Endothelial cell (in vitro differentiated cells): ENCODE data around the gene EOMES. TPM values are rescaled to one million over a fixed set of nuclear protein-coding genes. Genes with fewer than 3 reads are reported as not detected.

Source experiments
- DNase-seq: peaks from one replicate; pipeline ENCODE4 v3.0.0; 2021; ENCODE audit warnings: low spot score
- H3K27ac Mint-ChIP-seq: one replicate; pipeline ENCODE4 v1.8.0; 2021; ENCODE audit warnings: mixed read lengths, inconsistent platforms; ENCODE audit not compliant: unreplicated experiment
- H3K27me3 Mint-ChIP-seq: one replicate; pipeline ENCODE4 v1.8.0; 2021; ENCODE audit warnings: mild to moderate bottlenecking, moderate library complexity, mixed read lengths, inconsistent platforms; ENCODE audit not compliant: unreplicated experiment
- H3K36me3 Mint-ChIP-seq: one replicate; pipeline ENCODE4 v1.8.0; 2021; ENCODE audit warnings: mild to moderate bottlenecking, low read depth, mixed read lengths, inconsistent platforms; ENCODE audit not compliant: unreplicated experiment
- H3K4me1 Mint-ChIP-seq: one replicate; pipeline ENCODE4 v1.8.0; 2021; ENCODE audit warnings: mild to moderate bottlenecking, mixed read lengths, inconsistent platforms; ENCODE audit not compliant: unreplicated experiment
- H3K4me3 Mint-ChIP-seq: one replicate; pipeline ENCODE4 v1.8.0; 2021; ENCODE audit warnings: mild to moderate bottlenecking, mixed read lengths, inconsistent platforms; ENCODE audit not compliant: unreplicated experiment
- H3K9me3 Mint-ChIP-seq: one replicate; pipeline ENCODE4 v1.8.0; 2021; ENCODE audit warnings: mixed read lengths, inconsistent platforms; ENCODE audit not compliant: unreplicated experiment
- total RNA-seq: library from RNA; stranded (reverse); fragmentation: NEBNext Ultra II Directional; extraction: Animal tissue kit (Norgen Biotek cat#: 25700); gene quantifications from one replicate; pipeline ENCODE4 v1.2.1, GENCODE V29; 2021; ENCODE audit not compliant: unreplicated experiment
- TF ChIP-seq, protein P1 (sequence below): fragments of 200-600 bp; sonication (generic); IDR thresholded peaks from one replicate; pipeline ENCODE4 v1.5.0; 2021; ENCODE audit warnings: antibody characterized with exemption; ENCODE audit not compliant: unreplicated experiment

EOMES gene
- total RNA-seq, 1 donor from 2014 or later, result 5.1 TPM

DNA sequence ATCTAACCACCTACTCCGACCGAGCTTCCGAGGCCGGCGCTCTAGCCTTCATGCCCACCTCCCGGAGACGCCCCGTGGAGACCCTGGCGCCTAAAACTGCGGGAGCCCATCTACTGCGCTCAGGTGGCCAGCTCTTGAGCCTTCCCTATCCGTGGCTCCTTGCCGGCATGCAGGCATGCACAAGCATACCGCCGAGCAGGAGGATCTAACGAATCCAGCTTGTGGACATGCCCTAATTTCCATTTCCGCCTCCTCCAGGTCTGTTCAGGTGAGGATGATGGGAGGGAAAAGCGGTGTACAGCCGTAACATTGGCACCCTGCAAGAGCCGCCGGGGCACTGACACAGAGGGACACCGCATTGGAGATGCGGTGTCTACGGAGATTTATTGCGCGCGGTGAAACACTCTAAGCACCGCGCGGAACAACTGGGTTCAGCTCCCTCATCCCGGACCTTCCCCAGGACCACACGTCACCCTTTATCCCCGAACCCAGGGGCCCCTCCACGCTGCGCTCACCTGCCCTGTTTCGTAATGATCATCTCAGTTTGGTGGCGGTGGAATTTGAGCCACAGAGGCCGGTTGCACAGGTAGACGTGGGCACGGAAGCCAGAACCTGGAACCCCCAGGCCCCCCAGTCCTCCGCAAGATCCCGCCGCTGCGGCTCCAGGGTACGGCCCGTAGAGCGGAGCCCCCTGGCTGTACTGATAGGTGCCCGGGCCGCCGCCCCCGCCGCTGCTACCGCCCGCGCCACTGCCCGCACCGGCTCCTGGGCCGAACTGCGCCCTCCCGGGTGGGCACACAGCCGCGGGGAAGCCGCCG is 1.0 kb downstream of the EOMES start:
- no peak for DNase-seq
- Mint-ChIP-seq H3K36me3 (no peaks in the 10 kb centered on the region), H3K27me3 (peaks cover 32% of the 10 kb centered on the region), H3K27ac (no peak overlapping the region), H3K9me3 (no peaks in the 10 kb centered on the region), H3K4me1 (peaks cover 29% of the 10 kb centered on the region), H3K4me3 (peak overlapping the region; percentile 78)
- TF ChIP-seq, protein P1, sequence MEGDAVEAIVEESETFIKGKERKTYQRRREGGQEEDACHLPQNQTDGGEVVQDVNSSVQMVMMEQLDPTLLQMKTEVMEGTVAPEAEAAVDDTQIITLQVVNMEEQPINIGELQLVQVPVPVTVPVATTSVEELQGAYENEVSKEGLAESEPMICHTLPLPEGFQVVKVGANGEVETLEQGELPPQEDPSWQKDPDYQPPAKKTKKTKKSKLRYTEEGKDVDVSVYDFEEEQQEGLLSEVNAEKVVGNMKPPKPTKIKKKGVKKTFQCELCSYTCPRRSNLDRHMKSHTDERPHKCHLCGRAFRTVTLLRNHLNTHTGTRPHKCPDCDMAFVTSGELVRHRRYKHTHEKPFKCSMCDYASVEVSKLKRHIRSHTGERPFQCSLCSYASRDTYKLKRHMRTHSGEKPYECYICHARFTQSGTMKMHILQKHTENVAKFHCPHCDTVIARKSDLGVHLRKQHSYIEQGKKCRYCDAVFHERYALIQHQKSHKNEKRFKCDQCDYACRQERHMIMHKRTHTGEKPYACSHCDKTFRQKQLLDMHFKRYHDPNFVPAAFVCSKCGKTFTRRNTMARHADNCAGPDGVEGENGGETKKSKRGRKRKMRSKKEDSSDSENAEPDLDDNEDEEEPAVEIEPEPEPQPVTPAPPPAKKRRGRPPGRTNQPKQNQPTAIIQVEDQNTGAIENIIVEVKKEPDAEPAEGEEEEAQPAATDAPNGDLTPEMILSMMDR, result no peak

GRCh38 chr3:27719314-27720003 is 2.7 kb downstream of the EOMES start:
- peaks cover 34% of the 10 kb centered on the region for H3K27me3 Mint-ChIP-seq
- DNase-seq, result no peak

GRCh38 chr3:27718459-27718858 is 3.7 kb downstream of the EOMES start:
- no peak for DNase-seq
- no peak overlapping the region for H3K4me3 Mint-ChIP-seq
- no peaks in the 10 kb centered on the region for H3K36me3 Mint-ChIP-seq
- no peak overlapping the region for H3K27ac Mint-ChIP-seq
- H3K27me3 Mint-ChIP-seq, result peaks cover 30% of the 10 kb centered on the region
- peaks cover 30% of the 10 kb centered on the region for H3K4me1 Mint-ChIP-seq
- TF ChIP-seq, protein P1, result no peak
- no peaks in the 10 kb centered on the region for H3K9me3 Mint-ChIP-seq

More at GRCh38 chr3:27719314-27720003, 2.7 kb downstream of the EOMES start:
- Mint-ChIP-seq H3K9me3 (no peaks in the 10 kb centered on the region), H3K4me3 (no peak overlapping the region), H3K4me1 (peaks cover 30% of the 10 kb centered on the region), H3K27ac (no peak overlapping the region), H3K36me3 (no peaks in the 10 kb centered on the region)
- TF ChIP-seq, protein P1, result no peak

DNA sequence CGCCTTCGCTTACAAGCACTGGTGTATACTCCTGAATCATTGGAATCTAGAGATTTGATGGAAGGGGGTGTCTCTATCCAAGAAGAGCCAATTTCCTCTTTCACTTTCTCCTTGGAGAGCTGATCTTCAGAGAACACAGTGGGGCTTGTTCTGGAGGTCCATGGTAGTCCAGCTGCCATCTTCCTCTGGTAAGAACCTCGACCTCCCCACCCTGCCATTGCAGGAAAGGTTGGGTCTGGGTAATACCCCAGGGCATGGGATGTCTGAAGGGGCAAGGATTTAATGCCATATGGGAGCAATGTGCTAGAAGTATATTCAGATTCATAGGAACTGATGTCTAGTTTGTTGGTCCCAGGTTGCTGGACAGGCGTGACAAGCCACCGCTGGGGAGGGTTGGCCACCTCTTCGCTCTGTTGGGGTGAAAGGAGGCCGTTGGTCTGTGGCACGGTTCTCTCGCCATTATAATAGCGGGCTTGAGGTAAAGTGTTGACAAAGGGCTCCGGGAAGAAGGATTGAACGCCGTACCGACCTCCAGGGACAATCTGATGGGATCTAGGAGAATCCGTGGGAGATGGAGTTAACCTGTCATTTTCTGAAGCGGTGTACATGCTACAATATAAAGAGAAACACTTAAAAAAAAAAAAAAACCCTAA is 4.8 kb downstream of the EOMES start:
- H3K4me3 Mint-ChIP-seq, result no peak overlapping the region
- no peaks in the 10 kb centered on the region for H3K36me3 Mint-ChIP-seq
- peaks cover 28% of the 10 kb centered on the region for H3K4me1 Mint-ChIP-seq
- H3K27ac Mint-ChIP-seq, result no peak overlapping the region
- no peak for DNase-seq
- H3K27me3 Mint-ChIP-seq, result peaks cover 27% of the 10 kb centered on the region
- H3K9me3 Mint-ChIP-seq, result no peaks in the 10 kb centered on the region
- TF ChIP-seq, protein P1, result no peak
